ENCODE measurements around the gene ADH1C.
A peak's percentile ranks its signal among the peaks of the same experiment; 100 is the strongest.

The ADH1C gene

DNA sequence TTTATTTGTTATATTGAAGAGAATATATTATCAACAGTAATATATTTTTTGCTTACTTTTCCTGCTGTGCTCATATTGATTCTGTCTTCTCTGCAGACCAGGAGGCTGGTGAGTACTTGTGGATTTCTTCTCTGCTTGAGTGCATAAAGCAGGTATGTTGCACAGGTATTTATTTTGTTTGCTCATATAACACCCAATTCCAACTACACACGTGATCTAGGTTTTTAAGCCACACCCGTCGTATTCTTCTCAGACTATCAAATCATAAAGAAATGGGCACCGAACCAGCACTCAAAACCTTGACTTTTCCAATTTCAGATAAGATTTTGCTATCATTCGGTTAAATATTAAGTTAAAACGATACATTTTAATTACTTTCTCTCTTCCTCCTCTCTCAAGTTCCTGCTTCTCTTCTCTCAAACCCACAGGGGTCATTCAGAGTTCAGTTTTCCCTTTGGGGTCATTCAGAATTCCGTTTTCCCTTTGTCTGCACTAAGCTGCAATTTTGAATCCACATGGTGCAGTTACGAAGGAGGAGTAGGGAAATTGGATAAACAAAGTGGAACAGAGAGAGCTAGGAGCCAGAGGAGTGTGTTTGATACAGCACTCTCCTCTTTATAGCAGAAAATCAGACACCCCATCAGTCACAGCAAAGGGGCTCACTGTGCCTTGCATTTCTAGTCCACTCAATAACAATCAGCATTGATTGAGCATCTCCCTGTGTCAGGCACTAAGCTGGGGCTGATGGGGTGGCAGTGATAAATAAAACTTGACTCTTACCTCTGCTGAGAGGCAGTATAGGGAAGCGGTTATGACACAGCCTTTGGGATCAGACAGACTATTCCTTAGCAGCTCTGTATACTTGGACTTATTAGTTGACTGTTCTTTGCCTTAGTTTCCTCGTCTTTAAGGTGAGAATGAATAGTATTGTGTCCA, at the start of gene ADH1C:
Gene ADH1C, minus strand, starts transcription at position 145 of the 936 bp plus-strand sequence. Its CDS starts 71 bp downstream, at position 74.
- TF ChIP-seq CTCF (IDR thresholded peaks at IDR 0.05; ENCODE audit: low read depth, low read length): no peak
- no peak for DNase-seq (ENCODE audit: low read depth, low spot score)
- no peak within 1 kb of the TSS for H3K4me3 ChIP-seq (ENCODE audit: low read depth, low read length)
- in situ Hi-C loops (cut with HindIII; ENCODE audit: low sequenced_read_pairs): no loop called here

DNA sequence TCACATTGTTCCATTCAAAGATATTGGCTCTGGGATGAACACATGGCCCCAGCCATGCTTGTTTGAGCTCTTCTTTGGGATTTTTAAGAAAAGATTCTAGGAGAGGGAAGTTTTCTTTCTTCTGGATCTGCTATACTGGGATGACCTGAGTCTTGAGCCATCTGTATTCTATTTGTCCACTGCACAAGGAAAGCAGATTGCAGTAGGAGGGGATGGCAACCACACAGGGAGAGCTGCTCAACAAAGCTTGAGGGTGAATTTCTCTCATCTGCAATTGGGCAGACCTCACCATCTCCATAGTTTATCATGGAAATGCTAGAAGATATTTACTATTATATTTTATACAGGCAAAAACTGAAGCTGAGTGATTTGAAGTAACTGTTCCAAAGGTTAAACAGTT, 48.3 kb upstream of the ADH1C start:
- no peak overlapping the region for H3K4me3 ChIP-seq (ENCODE audit: low read depth, low read length)
- DNase-seq (ENCODE audit: low read depth, low spot score): no peak
- in situ Hi-C loops (cut with HindIII; ENCODE audit: low sequenced_read_pairs): no loop called here
- no peak for TF ChIP-seq CTCF (IDR thresholded peaks at IDR 0.05; ENCODE audit: low read depth, low read length)

DNA sequence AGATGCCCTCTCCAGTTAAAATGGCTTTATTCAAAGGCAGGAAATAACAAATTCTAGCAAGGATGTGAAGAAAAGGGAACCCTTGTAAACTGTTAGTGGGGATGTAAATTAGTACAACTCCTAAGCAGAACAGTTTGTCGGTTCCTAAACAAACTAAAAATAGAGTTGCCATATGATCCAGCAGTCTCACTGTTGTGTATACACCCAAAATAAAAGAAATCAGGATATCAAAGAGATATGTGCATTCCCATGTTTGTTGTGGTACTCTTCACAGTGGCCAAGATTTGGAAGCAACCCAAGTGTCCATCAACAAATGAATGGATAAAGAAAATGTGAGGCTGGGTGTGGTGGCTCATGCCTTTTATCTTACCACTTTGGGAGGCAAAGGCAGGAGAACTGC, 46.5 kb upstream of the ADH1C start:
- no peak overlapping the region for H3K4me3 ChIP-seq (ENCODE audit: low read depth, low read length)
- no peak for TF ChIP-seq CTCF (IDR thresholded peaks at IDR 0.05; ENCODE audit: low read depth, low read length)
- in situ Hi-C loops (cut with HindIII; ENCODE audit: low sequenced_read_pairs): no loop called here
- no peak for DNase-seq (ENCODE audit: low read depth, low spot score)

- peak; percentile 83 for DNase-seq (ENCODE audit: low read depth, low spot score)
- in situ Hi-C loops (cut with HindIII; ENCODE audit: low sequenced_read_pairs): no loop called here
- no peak overlapping the region for H3K4me3 ChIP-seq (ENCODE audit: low read depth, low read length)
- TF ChIP-seq CTCF (IDR thresholded peaks at IDR 0.05; ENCODE audit: low read depth, low read length): no peak
Measured at GRCh38 chr4:99395595-99396364, 43.2 kb upstream of the ADH1C start.

DNA sequence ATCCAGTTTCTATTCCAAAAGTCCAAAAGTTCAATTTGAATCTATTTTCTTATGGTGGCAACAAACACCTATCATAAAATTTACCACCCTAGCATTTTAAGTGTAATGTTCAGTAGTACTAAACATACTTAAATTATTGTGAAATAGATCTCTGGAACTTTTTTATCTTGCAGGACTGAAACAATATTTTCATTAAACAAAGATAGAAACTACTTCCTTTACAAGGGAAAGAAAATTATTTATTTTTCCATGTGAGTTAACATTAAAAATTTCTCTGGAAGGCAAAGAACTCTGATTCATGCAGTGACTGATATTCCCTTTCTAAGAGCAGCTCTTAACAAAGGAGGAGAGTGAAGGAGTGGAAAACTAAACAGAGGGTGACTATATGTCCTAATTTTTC, 42.4 kb upstream of the ADH1C start:
- DNase-seq (ENCODE audit: low read depth, low spot score): peak; percentile 61
- TF ChIP-seq CTCF (IDR thresholded peaks at IDR 0.05; ENCODE audit: low read depth, low read length): no peak
- no peak overlapping the region for H3K4me3 ChIP-seq (ENCODE audit: low read depth, low read length)
- in situ Hi-C loops (cut with HindIII; ENCODE audit: low sequenced_read_pairs): no loop called here

DNA sequence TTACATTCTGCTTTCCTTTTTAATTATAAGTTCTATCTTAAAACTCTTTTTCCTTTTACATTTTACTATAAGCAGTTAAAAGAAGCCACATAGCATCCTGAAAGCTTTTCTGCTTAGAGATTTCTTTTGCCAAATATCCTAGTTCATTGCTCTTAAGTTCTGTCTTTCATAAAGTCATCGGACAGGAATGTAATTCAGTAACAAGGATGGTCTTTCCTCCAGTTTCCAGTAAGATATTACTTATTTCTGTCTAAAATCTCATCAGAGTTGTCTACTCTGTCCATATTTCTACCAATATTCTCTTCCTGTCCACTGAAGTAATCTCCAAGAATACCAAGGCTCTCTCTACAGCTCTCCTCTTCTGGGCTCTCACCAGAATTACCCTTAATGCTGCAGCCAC, 37.5 kb upstream of the ADH1C start:
- peak; percentile 16 for DNase-seq (ENCODE audit: low read depth, low spot score)
- no peak overlapping the region for H3K4me3 ChIP-seq (ENCODE audit: low read depth, low read length)
- TF ChIP-seq CTCF (IDR thresholded peaks at IDR 0.05; ENCODE audit: low read depth, low read length): no peak
- in situ Hi-C loops (cut with HindIII; ENCODE audit: low sequenced_read_pairs): no loop called here

Measured in astrocyte of the spinal cord (primary cell).